OCI-LY3 (cell line): ENCODE data around the gene LSM5.

Experiments
- H2AFZ ChIP-seq: fragments of 200-600, 300-600 bp; shearing (Covaris generic); 2 replicates; pipeline ENCODE4 v1.6.0; 2014; ENCODE audit warnings: antibody characterized with exemption, low read depth, low read length
- H3K27ac ChIP-seq: fragments of 200-600, 300-600 bp; sonication (generic); 2 replicates; pipeline ENCODE4 v1.5.1; 2014; ENCODE audit warnings: mild to moderate bottlenecking, low read length, moderate library complexity, mixed read lengths
- H3K27me3 ChIP-seq: fragments of 200-600, 300-600 bp; sonication (generic); 2 replicates; pipeline ENCODE4 v1.6.1; 2014; ENCODE audit warnings: low read depth, low read length, mixed read lengths
- H3K36me3 ChIP-seq: fragments of 200-600, 300-600 bp; sonication (generic); replicated peaks from 2 replicates; pipeline ENCODE3; 2014; ENCODE audit warnings: low read depth, low read length, mixed read lengths
- H3K4me1 ChIP-seq: fragments of 300-600, 200-600 bp; sonication (generic); 2 replicates; pipeline ENCODE4 v1.6.1; 2014; ENCODE audit warnings: low read length, mixed read lengths
- H3K4me2 ChIP-seq: fragments of 200-600, 300-600 bp; sonication (generic); 2 replicates; pipeline ENCODE4 v1.6.1; 2014; ENCODE audit warnings: low read length, mixed read lengths
- H3K4me3 ChIP-seq: fragments of 300-600, 200-600 bp; sonication (generic); 2 replicates; pipeline ENCODE4 v1.5.1; 2014; ENCODE audit warnings: antibody characterized with exemption, mild to moderate bottlenecking, low read length, moderate library complexity
- H3K79me2 ChIP-seq: fragments of 300-600, 200-600 bp; shearing (Covaris generic); 2 replicates; pipeline ENCODE4 v1.6.1; 2014; ENCODE audit warnings: mild to moderate bottlenecking, low read length, mixed read lengths
- H3K9ac ChIP-seq: fragments of 300-600, 200-600 bp; shearing (Covaris generic); 2 replicates; pipeline ENCODE4 v1.6.0; 2014; ENCODE audit warnings: mild to moderate bottlenecking, low read length, moderate library complexity
- H3K9me3 ChIP-seq: fragments of 200-600, 300-600 bp; shearing (Covaris generic); 2 replicates; pipeline ENCODE4 v1.6.1; 2014; ENCODE audit warnings: low read length, mixed read lengths; ENCODE audit not compliant: insufficient read depth
- H4K20me1 ChIP-seq: fragments of 200-600, 300-600 bp; sonication (generic); 2 replicates; pipeline ENCODE4 v1.6.1; 2016; ENCODE audit warnings: low read length, mixed read lengths; ENCODE audit not compliant: insufficient read depth
- CTCF ChIP-seq: fragments of 200-600, 300-600 bp; sonication (generic); IDR thresholded peaks from 2 replicates; pipeline ENCODE4 v1.5.1; 2014; ENCODE audit warnings: antibody characterized with exemption, low read length, low read depth
- EZH2phosphoT487 ChIP-seq: fragments of 200-600 bp; shearing (Covaris generic); IDR thresholded peaks from 2 replicates; pipeline ENCODE4 v1.6.1; 2018; ENCODE audit warnings: antibody characterized with exemption, mixed run types, low read depth

LSM5 gene

GRCh38 chr7:32522746-32523530, 32.8 kb upstream of the LSM5 start:
- Histone ChIP-seq H3K4me3 (no peak overlapping the region), H3K4me2 (no peak overlapping the region), H2AFZ (no peak overlapping the region), H3K9ac (no peak overlapping the region), H3K27ac (no peak overlapping the region), H3K27me3 (no peaks in the 10 kb centered on the region), H4K20me1 (no peaks in the 10 kb centered on the region), H3K36me3 (peaks cover 9% of the 10 kb centered on the region), H3K79me2 (no peaks in the 10 kb centered on the region; the same call in 1 of the 2 replicates), H3K4me1 (no peaks in the 10 kb centered on the region), H3K9me3 (peaks cover 8% of the 10 kb centered on the region; the same call in 1 of the 2 replicates)
- TF ChIP-seq EZH2phosphoT487 (no peak), CTCF (no peak)

GRCh38 chr7:32519763-32520162, 29.6 kb upstream of the LSM5 start:
- Histone ChIP-seq H3K27me3 (no peaks in the 10 kb centered on the region), H3K4me3 (no peak overlapping the region), H3K4me1 (peaks cover 15% of the 10 kb centered on the region), H3K27ac (no peak overlapping the region), H3K79me2 (peaks cover 14% of the 10 kb centered on the region), H3K4me2 (no peak overlapping the region), H3K9ac (no peak overlapping the region), H3K9me3 (peaks cover 8% of the 10 kb centered on the region; the same call in 1 of the 2 replicates), H3K36me3 (peaks cover 29% of the 10 kb centered on the region), H2AFZ (no peak overlapping the region), H4K20me1 (peaks cover 3% of the 10 kb centered on the region; the same call in 1 of the 2 replicates)
- no peak for TF ChIP-seq EZH2phosphoT487

- Histone ChIP-seq H3K4me2 (no peak overlapping the region), H3K9me3 (peaks cover 8% of the 10 kb centered on the region; the same call in 1 of the 2 replicates), H3K79me2 (peaks cover 14% of the 10 kb centered on the region), H3K9ac (no peak overlapping the region), H2AFZ (no peak overlapping the region), H4K20me1 (peaks cover 3% of the 10 kb centered on the region; the same call in 1 of the 2 replicates), H3K36me3 (peaks cover 29% of the 10 kb centered on the region), H3K4me3 (no peak overlapping the region), H3K27ac (no peak overlapping the region), H3K27me3 (no peaks in the 10 kb centered on the region), H3K4me1 (peaks cover 15% of the 10 kb centered on the region)
- TF ChIP-seq CTCF (no peak), EZH2phosphoT487 (no peak)
Observed at GRCh38 chr7:32518534-32519140, 28.5 kb upstream of the LSM5 start.

GRCh38 chr7:32516551-32517100, 26.4 kb upstream of the LSM5 start:
- Histone ChIP-seq H2AFZ (no peak overlapping the region), H3K27ac (peak overlapping the region; percentile 65), H3K9ac (no peak overlapping the region), H3K27me3 (no peaks in the 10 kb centered on the region), H4K20me1 (peaks cover 3% of the 10 kb centered on the region; the same call in 1 of the 2 replicates), H3K4me3 (no peak overlapping the region), H3K9me3 (peaks cover 8% of the 10 kb centered on the region; the same call in 1 of the 2 replicates), H3K4me1 (peaks cover 21% of the 10 kb centered on the region), H3K79me2 (peaks cover 29% of the 10 kb centered on the region), H3K36me3 (peaks cover 29% of the 10 kb centered on the region), H3K4me2 (peak overlapping the region; percentile 2; the same call in 1 of the 2 replicates)
- TF ChIP-seq EZH2phosphoT487: no peak
- no peak for TF ChIP-seq CTCF
